SK-N-SH (cell line): Measurements from ENCODE around the gene ZNF277. TPM values are rescaled to one million over a fixed set of nuclear protein-coding genes. Genes with fewer than 3 reads are reported as not detected.

Experiments used
- CTCF ChIA-PET: fragments of 300-600, 350-600 bp; formaldehyde crosslinking; extraction: SDS; loops from one replicate; lab custom pipeline; 2021; lab: Yijun Ruan, JAX
- POLR2A ChIA-PET: fragments of 350-600 bp; sonication (Branson Sonifier 250); formaldehyde crosslinking; extraction: SDS; loops from one replicate; lab custom pipeline; 2020; ENCODE audit warnings: antibody characterized with exemption, inconsistent platforms; lab: Yijun Ruan, JAX
- DNase-seq: peaks from one replicate; pipeline ENCODE4 v3.0.0; 2012
- H2AFZ ChIP-seq: fragments of 200-600 bp; sonication (generic); 2 replicates; pipeline ENCODE4 v1.8.1; 2016; ENCODE audit warnings: antibody characterized with exemption, mild to moderate bottlenecking, low read depth
- H3F3A ChIP-seq: fragments of 200-600 bp; sonication (generic); replicated peaks from 2 replicates; pipeline ENCODE3; 2016; ENCODE audit warnings: antibody characterized with exemption, mild to moderate bottlenecking; ENCODE audit not compliant: insufficient read depth
- H3K27ac ChIP-seq, 2 experiments: fragments of 200-500 bp in 1 of 2; fragments of 200-600 bp in 1 of 2; sonication (Bioruptor generic) in 1 of 2; sonication (generic), shearing (Covaris generic) in 1 of 2; 2 replicates each; pipeline versions ENCODE4 v1.5.1 to v1.6.1; 2014 to 2016; ENCODE audit warnings: low read depth in 2 of 2, inconsistent platforms in 1 of 2, low read length in 1 of 2, mild to moderate bottlenecking in 1 of 2, mixed read lengths in 1 of 2
- H3K27me3 ChIP-seq: fragments of 200-600 bp; sonication (generic), shearing (Covaris generic); 2 replicates; pipeline ENCODE4 v1.6.1; 2016; ENCODE audit warnings: mixed run types; ENCODE audit not compliant: insufficient read depth
- H3K36me3 ChIP-seq, 2 experiments: fragments of 200-500 bp in 1 of 2; fragments of 200-600 bp in 1 of 2; sonication (Bioruptor generic) in 1 of 2; sonication (generic) in 1 of 2; replicated peaks in 1 of 2; 2 replicates each; pipeline versions ENCODE3 to v1.5.1; 2014 to 2016; ENCODE audit warnings: low read length in 1 of 2, mild to moderate bottlenecking in 1 of 2; ENCODE audit not compliant: insufficient read depth in 2 of 2, control insufficient read depth in 1 of 2
- H3K4me1 ChIP-seq, 2 experiments: fragments of 200-500 bp in 1 of 2; fragments of 200-600 bp in 1 of 2; sonication (Bioruptor generic) in 1 of 2; sonication (generic), shearing (Covaris generic) in 1 of 2; 2 replicates each; pipeline versions ENCODE4 v1.5.1 to v1.6.1; 2014 to 2016; ENCODE audit warnings: low read depth in 1 of 2, low read length in 1 of 2, mixed run types in 1 of 2; ENCODE audit not compliant: insufficient read depth in 2 of 2, control insufficient read depth in 1 of 2
- H3K4me2 ChIP-seq: fragments of 200-600 bp; sonication (generic), shearing (Covaris generic); 2 replicates; pipeline ENCODE4 v1.6.1; 2017; ENCODE audit warnings: mixed run types
- H3K4me3 ChIP-seq, 2 experiments: fragments of 200-500 bp in 1 of 2; fragments of 200-600 bp in 1 of 2; sonication (Bioruptor generic) in 1 of 2; sonication (generic), shearing (Covaris generic) in 1 of 2; 2 replicates each; pipeline versions ENCODE4 v1.5.1 to v1.8.1; 2014 to 2016; ENCODE audit warnings: low read depth in 2 of 2, inconsistent platforms in 1 of 2, low read length in 1 of 2, mild to moderate bottlenecking in 1 of 2, mixed read lengths in 1 of 2, moderate library complexity in 1 of 2
- H3K79me2 ChIP-seq: fragments of 200-600 bp; sonication (generic); 2 replicates; pipeline ENCODE4 v1.8.1; 2017; ENCODE audit warnings: mild to moderate bottlenecking; ENCODE audit not compliant: insufficient read depth
- H3K9ac ChIP-seq: fragments of 200-600 bp; sonication (generic); 2 replicates; pipeline ENCODE4 v1.6.1; 2017; ENCODE audit warnings: mixed run types
- H3K9me2 ChIP-seq: fragments of 200-600 bp; sonication (generic); 2 replicates; pipeline ENCODE4 v1.6.1; 2017; ENCODE audit warnings: mixed run types
- H3K9me3 ChIP-seq: fragments of 200-600 bp; sonication (generic); 2 replicates; pipeline ENCODE4 v1.6.1; 2017; ENCODE audit warnings: mixed run types, mild to moderate bottlenecking, moderate library complexity
- H4K20me1 ChIP-seq: fragments of 200-600 bp; sonication (generic); 2 replicates; pipeline ENCODE4 v1.6.1; 2017; ENCODE audit warnings: mild to moderate bottlenecking, mixed run types; ENCODE audit not compliant: insufficient read depth
- FOSL2 ChIP-seq: IDR thresholded peaks from 2 replicates; pipeline ENCODE4 v1.4.0; 2012; ENCODE audit warnings: low read depth, mild to moderate bottlenecking, moderate library complexity, borderline replicate concordance
- FOXM1 ChIP-seq: IDR thresholded peaks from 2 replicates; pipeline ENCODE4 v1.4.0; 2012; ENCODE audit warnings: low read depth, mild to moderate bottlenecking
- JUND ChIP-seq: IDR thresholded peaks from 2 replicates; pipeline ENCODE4 v1.4.0; 2012
- MEF2A ChIP-seq: IDR thresholded peaks from 2 replicates; pipeline ENCODE4 v1.4.0; 2012; ENCODE audit warnings: low read depth, borderline replicate concordance
- RCOR1 ChIP-seq: fragments of 150-350 bp; IDR thresholded peaks from 2 replicates; pipeline ENCODE4 v1.6.1; 2017; ENCODE audit warnings: antibody characterized with exemption, low read length
- TAF1 ChIP-seq: IDR thresholded peaks from 2 replicates; pipeline ENCODE4 v1.6.1; 2012; ENCODE audit warnings: low read depth, mild to moderate bottlenecking, low read length, moderate library complexity, borderline replicate concordance
- TCF12 ChIP-seq: IDR thresholded peaks from 2 replicates; pipeline ENCODE4 v1.4.0; 2012
- YY1 ChIP-seq: IDR thresholded peaks from 2 replicates; pipeline ENCODE4 v1.4.0; 2012; ENCODE audit warnings: low read depth, mild to moderate bottlenecking
- WGBS: methylation state at CpG from one replicate; pipeline ENCODE4 v1.1.6; 2017; ENCODE audit warnings: low lambda C conversion rate; 5-methylcytosine and 5-hydroxymethylcytosine counted together
- polyA plus RNA-seq, 3 experiments: library from polyadenylated mRNA; depleted of rRNA; stranded (reverse); fragments of >200 nt; gene quantifications; 2 replicates each; pipeline ENCODE4 v1.2.3, GENCODE V29; 2012
- TF ChIP-seq, protein P1 (sequence below): IDR thresholded peaks from 2 replicates; pipeline ENCODE4 v1.6.1; 2012; ENCODE audit warnings: mild to moderate bottlenecking, low read depth, low read length, moderate library complexity
- TF ChIP-seq, protein P2 (sequence below): fragments of 150-350 bp; IDR thresholded peaks from 2 replicates; pipeline ENCODE4 v1.6.1; 2017; ENCODE audit warnings: antibody characterized with exemption, low read length, low read depth, borderline replicate concordance
- TF ChIP-seq, protein P3 (sequence below): fragments of 200-600 bp; sonication (generic); IDR thresholded peaks from 2 replicates; pipeline ENCODE4 v1.6.1; 2017; ENCODE audit warnings: antibody characterized with exemption, mild to moderate bottlenecking, moderate library complexity
- TF ChIP-seq, protein P4 (sequence below): IDR thresholded peaks from 2 replicates; pipeline ENCODE4; 2012

ZNF277 gene
- polyA plus RNA-seq, 1 of the 3 experiments (the other 2 are of a cell fraction) = 11.5 TPM

DNA sequence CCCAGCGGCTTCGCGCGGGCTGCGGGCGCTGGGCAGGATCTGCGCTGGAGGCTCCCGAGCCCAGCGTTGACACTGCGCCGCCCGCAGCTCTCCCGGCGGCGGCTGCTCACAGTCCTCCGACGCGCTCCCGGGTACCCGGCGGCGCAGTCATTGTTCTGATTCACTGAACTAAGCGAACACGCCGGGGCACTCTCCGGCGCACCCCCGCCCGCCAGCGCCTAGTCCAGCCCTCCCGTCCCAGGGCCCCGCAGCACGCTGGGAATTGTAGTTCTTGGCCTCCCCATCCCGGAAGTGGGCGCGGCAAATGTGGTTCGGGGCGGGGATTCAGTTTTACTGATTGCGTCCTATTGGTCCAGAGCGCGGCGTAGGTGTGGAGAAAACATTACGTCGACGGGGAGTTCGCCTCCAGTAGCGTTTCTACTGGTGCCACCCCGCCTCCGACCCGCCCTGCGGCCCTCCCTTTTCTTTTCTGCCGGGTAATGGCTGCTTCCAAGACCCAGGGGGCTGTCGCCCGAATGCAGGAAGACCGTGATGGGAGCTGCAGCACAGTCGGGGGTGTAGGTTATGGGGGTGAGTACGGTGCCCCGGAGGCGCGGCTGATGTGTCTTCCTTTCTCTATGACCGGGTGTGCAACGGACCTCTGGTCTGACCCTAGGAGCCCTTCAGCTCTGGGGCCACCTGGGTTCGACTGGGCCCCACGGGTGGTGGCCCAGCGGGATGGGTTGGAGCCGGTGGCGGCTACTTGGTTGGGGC lies at the start of gene ZNF277, which contains the start of gene DOCK4 (continued):
- TF ChIP-seq, protein P1, sequence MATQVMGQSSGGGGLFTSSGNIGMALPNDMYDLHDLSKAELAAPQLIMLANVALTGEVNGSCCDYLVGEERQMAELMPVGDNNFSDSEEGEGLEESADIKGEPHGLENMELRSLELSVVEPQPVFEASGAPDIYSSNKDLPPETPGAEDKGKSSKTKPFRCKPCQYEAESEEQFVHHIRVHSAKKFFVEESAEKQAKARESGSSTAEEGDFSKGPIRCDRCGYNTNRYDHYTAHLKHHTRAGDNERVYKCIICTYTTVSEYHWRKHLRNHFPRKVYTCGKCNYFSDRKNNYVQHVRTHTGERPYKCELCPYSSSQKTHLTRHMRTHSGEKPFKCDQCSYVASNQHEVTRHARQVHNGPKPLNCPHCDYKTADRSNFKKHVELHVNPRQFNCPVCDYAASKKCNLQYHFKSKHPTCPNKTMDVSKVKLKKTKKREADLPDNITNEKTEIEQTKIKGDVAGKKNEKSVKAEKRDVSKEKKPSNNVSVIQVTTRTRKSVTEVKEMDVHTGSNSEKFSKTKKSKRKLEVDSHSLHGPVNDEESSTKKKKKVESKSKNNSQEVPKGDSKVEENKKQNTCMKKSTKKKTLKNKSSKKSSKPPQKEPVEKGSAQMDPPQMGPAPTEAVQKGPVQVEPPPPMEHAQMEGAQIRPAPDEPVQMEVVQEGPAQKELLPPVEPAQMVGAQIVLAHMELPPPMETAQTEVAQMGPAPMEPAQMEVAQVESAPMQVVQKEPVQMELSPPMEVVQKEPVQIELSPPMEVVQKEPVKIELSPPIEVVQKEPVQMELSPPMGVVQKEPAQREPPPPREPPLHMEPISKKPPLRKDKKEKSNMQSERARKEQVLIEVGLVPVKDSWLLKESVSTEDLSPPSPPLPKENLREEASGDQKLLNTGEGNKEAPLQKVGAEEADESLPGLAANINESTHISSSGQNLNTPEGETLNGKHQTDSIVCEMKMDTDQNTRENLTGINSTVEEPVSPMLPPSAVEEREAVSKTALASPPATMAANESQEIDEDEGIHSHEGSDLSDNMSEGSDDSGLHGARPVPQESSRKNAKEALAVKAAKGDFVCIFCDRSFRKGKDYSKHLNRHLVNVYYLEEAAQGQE = peak; percentile 74; the same call in 1 of the 2 replicates
- TF ChIP-seq YY1 = peak; percentile 94
- no peak for TF ChIP-seq FOSL2
- no peak for TF ChIP-seq JUND
- peak; percentile 94 for TF ChIP-seq TAF1
- 0 out of 2 replicates have a peak, but pooled peaks have one; percentile 16 for TF ChIP-seq FOXM1
- TF ChIP-seq MEF2A = no peak
- no peak for TF ChIP-seq RCOR1
- TF ChIP-seq, protein P2, sequence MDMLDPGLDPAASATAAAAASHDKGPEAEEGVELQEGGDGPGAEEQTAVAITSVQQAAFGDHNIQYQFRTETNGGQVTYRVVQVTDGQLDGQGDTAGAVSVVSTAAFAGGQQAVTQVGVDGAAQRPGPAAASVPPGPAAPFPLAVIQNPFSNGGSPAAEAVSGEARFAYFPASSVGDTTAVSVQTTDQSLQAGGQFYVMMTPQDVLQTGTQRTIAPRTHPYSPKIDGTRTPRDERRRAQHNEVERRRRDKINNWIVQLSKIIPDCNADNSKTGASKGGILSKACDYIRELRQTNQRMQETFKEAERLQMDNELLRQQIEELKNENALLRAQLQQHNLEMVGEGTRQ = no peak
- TF ChIP-seq, protein P3, sequence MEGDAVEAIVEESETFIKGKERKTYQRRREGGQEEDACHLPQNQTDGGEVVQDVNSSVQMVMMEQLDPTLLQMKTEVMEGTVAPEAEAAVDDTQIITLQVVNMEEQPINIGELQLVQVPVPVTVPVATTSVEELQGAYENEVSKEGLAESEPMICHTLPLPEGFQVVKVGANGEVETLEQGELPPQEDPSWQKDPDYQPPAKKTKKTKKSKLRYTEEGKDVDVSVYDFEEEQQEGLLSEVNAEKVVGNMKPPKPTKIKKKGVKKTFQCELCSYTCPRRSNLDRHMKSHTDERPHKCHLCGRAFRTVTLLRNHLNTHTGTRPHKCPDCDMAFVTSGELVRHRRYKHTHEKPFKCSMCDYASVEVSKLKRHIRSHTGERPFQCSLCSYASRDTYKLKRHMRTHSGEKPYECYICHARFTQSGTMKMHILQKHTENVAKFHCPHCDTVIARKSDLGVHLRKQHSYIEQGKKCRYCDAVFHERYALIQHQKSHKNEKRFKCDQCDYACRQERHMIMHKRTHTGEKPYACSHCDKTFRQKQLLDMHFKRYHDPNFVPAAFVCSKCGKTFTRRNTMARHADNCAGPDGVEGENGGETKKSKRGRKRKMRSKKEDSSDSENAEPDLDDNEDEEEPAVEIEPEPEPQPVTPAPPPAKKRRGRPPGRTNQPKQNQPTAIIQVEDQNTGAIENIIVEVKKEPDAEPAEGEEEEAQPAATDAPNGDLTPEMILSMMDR = no peak
- TF ChIP-seq, protein P4, sequence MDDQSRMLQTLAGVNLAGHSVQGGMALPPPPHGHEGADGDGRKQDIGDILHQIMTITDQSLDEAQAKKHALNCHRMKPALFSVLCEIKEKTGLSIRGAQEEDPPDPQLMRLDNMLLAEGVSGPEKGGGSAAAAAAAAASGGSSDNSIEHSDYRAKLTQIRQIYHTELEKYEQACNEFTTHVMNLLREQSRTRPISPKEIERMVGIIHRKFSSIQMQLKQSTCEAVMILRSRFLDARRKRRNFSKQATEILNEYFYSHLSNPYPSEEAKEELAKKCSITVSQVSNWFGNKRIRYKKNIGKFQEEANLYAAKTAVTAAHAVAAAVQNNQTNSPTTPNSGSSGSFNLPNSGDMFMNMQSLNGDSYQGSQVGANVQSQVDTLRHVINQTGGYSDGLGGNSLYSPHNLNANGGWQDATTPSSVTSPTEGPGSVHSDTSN = no peak; the same call in 1 of the 2 replicates

DNA sequence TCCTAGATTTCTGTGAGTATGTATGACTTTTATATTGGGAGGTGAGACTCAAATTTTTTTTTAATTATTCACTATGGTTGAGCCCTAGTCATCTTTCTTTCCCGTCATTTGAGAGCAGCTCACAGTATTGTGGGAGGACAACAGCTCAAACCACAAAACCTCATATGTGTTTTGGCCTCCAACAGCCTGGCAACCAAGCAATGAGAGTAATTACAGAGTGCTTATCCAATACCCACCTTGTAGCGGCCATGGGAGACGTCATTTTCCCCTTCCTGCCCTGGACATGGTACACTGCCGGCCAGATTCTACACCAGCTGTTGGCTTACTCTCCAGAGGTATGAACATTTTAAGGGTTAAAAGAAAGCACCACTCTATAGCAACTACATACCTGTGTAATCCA lies 49.4 kb upstream of the ZNF277 start:
- ChIA-PET POLR2A (no interaction called here), CTCF (interaction anchor here (1.0 to 1.5 kb wide), 3 partner anchors 9 to 35 kb away, joined by 3 read pairs; no protein-coding TSS in a partner anchor)
- Histone ChIP-seq H4K20me1 (0 out of 2 replicates have a peak, but pooled peaks cover 4% of the 10 kb centered on the region), H3K9me2 (no peaks in the 10 kb centered on the region), H3K27me3 (no peaks in the 10 kb centered on the region), H3K9me3 (no peaks in the 10 kb centered on the region), H2AFZ (no peak overlapping the region), H3K79me2 (no peaks in the 10 kb centered on the region), H3K4me1 (peaks cover 17 to 37% of the 10 kb centered on the region in 2 experiments), H3K36me3 (no peaks in the 10 kb centered on the region), H3K27ac (no peak overlapping the region), H3F3A (peaks cover 13% of the 10 kb centered on the region), H3K9ac (no peak overlapping the region), H3K4me2 (no peak overlapping the region), H3K4me3 (no peak overlapping the region)
- DNase-seq = no peak
- WGBS = 89% methylated on average over 4 of the region's 4 CpGs
- TF ChIP-seq FOSL2 (no peak), TCF12 (peak; percentile 10; the same call in 1 of the 2 replicates)
